ENCODE data around the gene DIP2C.
"Not testable (repeated sequence)": the region's sequence is repeated elsewhere in the genome, so short reads cannot be mapped to it uniquely, and the experiment has no call there.

Gene DIP2C

GRCh38 chr10:547591-548081, 141.8 kb downstream of the DIP2C start:
- no peak for DNase-seq

- no peak for DNase-seq
These were observed 142.4 kb downstream of the DIP2C start for GRCh38 chr10:546971-547590.

GRCh38 chr10:546451-546850, 143.0 kb downstream of the DIP2C start:
- no peak for DNase-seq

GRCh38 chr10:543862-544822, 145.3 kb downstream of the DIP2C start:
- no peak for DNase-seq

- no peak for DNase-seq
These were observed 146.3 kb downstream of the DIP2C start for GRCh38 chr10:543131-543530.

GRCh38 chr10:541750-542371, 147.6 kb downstream of the DIP2C start:
- no peak for DNase-seq

GRCh38 chr10:541041-541440, 148.4 kb downstream of the DIP2C start:
- no peak for DNase-seq

GRCh38 chr10:538895-539294, 150.6 kb downstream of the DIP2C start:
- no peak for DNase-seq

- no peak for DNase-seq
These were observed 152.5 kb downstream of the DIP2C start for GRCh38 chr10:536935-537334.

GRCh38 chr10:536371-536925, 153.0 kb downstream of the DIP2C start:
- no peak for DNase-seq

GRCh38 chr10:535952-536351, 153.5 kb downstream of the DIP2C start:
- no peak for DNase-seq

- no peak for DNase-seq
These were observed 154.4 kb downstream of the DIP2C start for GRCh38 chr10:535051-535450.

GRCh38 chr10:534047-534566, 155.4 kb downstream of the DIP2C start:
- no peak for DNase-seq

- no peak for DNase-seq
These were observed 155.9 kb downstream of the DIP2C start for GRCh38 chr10:533611-534010.

GRCh38 chr10:533186-533585, 156.3 kb downstream of the DIP2C start:
- DNase-seq: no peak

GRCh38 chr10:532331-532730, 157.1 kb downstream of the DIP2C start:
- DNase-seq: not testable (repeated sequence)

- no peak for DNase-seq
These were observed 157.9 kb downstream of the DIP2C start for GRCh38 chr10:531541-531940.

- no peak for DNase-seq
These were observed 158.8 kb downstream of the DIP2C start for GRCh38 chr10:530717-531116.

GRCh38 chr10:529468-530230, 159.8 kb downstream of the DIP2C start:
- DNase-seq: no peak

GRCh38 chr10:528173-529165, 161.0 kb downstream of the DIP2C start:
- no peak for DNase-seq

GRCh38 chr10:527416-527815, 162.1 kb downstream of the DIP2C start:
- no peak for DNase-seq

Measured in stimulated activated CD4-positive, alpha-beta T cell treated with anti-CD3 and anti-CD28 coated beads, Interleukin-2, amount 100 ng/mL, for 24 hours (primary cell).